H1 (cell line): ENCODE data around the gene GNA12. TPM values are rescaled to one million over a fixed set of nuclear protein-coding genes. Genes with fewer than 3 reads are reported as not detected.

Source experiments
- CTCF ChIA-PET: fragments of 300-600 bp; sonication (Branson Sonifier 250); formaldehyde crosslinking; loops from one replicate; lab custom pipeline; 2021; ENCODE audit not compliant: partially characterized antibody; lab: Charles Lee
- POLR2A ChIA-PET: fragments of 300-600 bp; sonication (Branson Sonifier 250); formaldehyde crosslinking; loops from one replicate; lab custom pipeline; 2021; ENCODE audit warnings: inconsistent platforms; ENCODE audit not compliant: partially characterized antibody; lab: Charles Lee
- DNase-seq, 2 experiments: peaks; one replicate each; pipeline versions ENCODE4 v3.0.0 to v3.0.0-alpha.2; 2010 to 2022; ENCODE audit warnings: low spot score in 2 of 2, low read depth in 1 of 2, mixed read lengths in 1 of 2
- FAIRE-seq: peaks from 2 replicates; lab custom pipeline; 2011; peaks lifted over from hg19 to GRCh38; lab: Jason Lieb, UNC
- H2AFZ ChIP-seq: 2 replicates; pipeline ENCODE4 v1.8.1; 2012; ENCODE audit warnings: low read length, inconsistent platforms
- H2AK5ac ChIP-seq: 2 replicates; pipeline ENCODE4 v1.6.1; 2013; ENCODE audit warnings: low read depth, low read length
- H2BK120ac ChIP-seq: replicated peaks from 2 replicates; pipeline ENCODE3; 2013; ENCODE audit warnings: low read depth, low read length, inconsistent platforms
- H2BK12ac ChIP-seq: 2 replicates; pipeline ENCODE4 v1.6.1; 2013; ENCODE audit warnings: low read depth, low read length
- H2BK15ac ChIP-seq: 2 replicates; pipeline ENCODE4 v1.6.1; 2013; ENCODE audit warnings: low read length
- H2BK20ac ChIP-seq: 2 replicates; pipeline ENCODE4 v1.6.1; 2013; ENCODE audit warnings: low read length
- H2BK5ac ChIP-seq: 2 replicates; pipeline ENCODE4 v1.6.1; 2013; ENCODE audit warnings: low read depth, low read length
- H3K14ac ChIP-seq: 2 replicates; pipeline ENCODE4 v1.6.1; 2013; ENCODE audit warnings: inconsistent platforms; ENCODE audit not compliant: insufficient read length
- H3K18ac ChIP-seq: 2 replicates; pipeline ENCODE4 v1.6.1; 2013; ENCODE audit warnings: low read length; ENCODE audit errors: extremely low read depth
- H3K23ac ChIP-seq: 2 replicates; pipeline ENCODE4 v1.6.1; 2013; ENCODE audit warnings: inconsistent platforms; ENCODE audit not compliant: insufficient read length
- H3K23me2 ChIP-seq: 2 replicates; pipeline ENCODE4 v1.6.1; 2013; ENCODE audit warnings: low read depth, low read length
- H3K27ac ChIP-seq: 2 replicates; pipeline ENCODE4 v1.6.1; 2011; ENCODE audit warnings: low read depth, low read length, inconsistent platforms
- H3K27me3 ChIP-seq, 4 experiments: replicated peaks in 1 of 4; 1 replicate in 1 of 4; 2 replicates in 3 of 4; pipeline versions ENCODE4 v1.6.1 to v1.8.1; 2011 to 2013; ENCODE audit warnings: low read length in 3 of 4, mild to moderate bottlenecking in 3 of 4, inconsistent platforms in 2 of 4, mixed read lengths in 2 of 4, moderate library complexity in 1 of 4; ENCODE audit not compliant: control insufficient read depth in 3 of 4, insufficient read depth in 3 of 4; ENCODE audit errors: extremely low read depth in 1 of 4
- H3K36me3 ChIP-seq, 4 experiments: 2 replicates each; pipeline versions ENCODE4 v1.6.1 to v1.8.1; 2011 to 2013; ENCODE audit warnings: mild to moderate bottlenecking in 4 of 4, low read length in 3 of 4, moderate library complexity in 2 of 4, control low read depth in 1 of 4, inconsistent platforms in 1 of 4; ENCODE audit not compliant: insufficient read depth in 4 of 4, control insufficient read depth in 2 of 4
- H3K4ac ChIP-seq: replicated peaks from 2 replicates; pipeline ENCODE3; 2013; ENCODE audit warnings: low read length, low read depth, mixed read lengths, inconsistent platforms; ENCODE audit not compliant: insufficient read length
- H3K4me1 ChIP-seq, 4 experiments: replicated peaks in 1 of 4; 1 replicate in 1 of 4; 2 replicates in 3 of 4; pipeline versions ENCODE4 v1.6.1 to v1.8.1; 2011 to 2013; ENCODE audit warnings: low read length in 3 of 4, inconsistent platforms in 2 of 4, mixed read lengths in 1 of 4; ENCODE audit not compliant: insufficient read depth in 4 of 4, control insufficient read depth in 3 of 4
- H3K4me2 ChIP-seq, 2 experiments: 2 replicates each; pipeline versions ENCODE4 v1.6.1 to v1.8.1; 2011 to 2013; ENCODE audit warnings: low read depth in 2 of 2, low read length in 2 of 2, control low read depth in 1 of 2, inconsistent platforms in 1 of 2, mild to moderate bottlenecking in 1 of 2; ENCODE audit not compliant: insufficient read depth in 1 of 2
- H3K4me3 ChIP-seq, 4 experiments: fragments of 200-600, 300-600 bp in 1 of 4; sonication (generic), shearing (Covaris generic), sonication (Bioruptor Twin) in 1 of 4; 2 replicates each; pipeline versions ENCODE4 v1.5.1 to v1.8.1; 2011 to 2016; ENCODE audit warnings: low read length in 4 of 4, low read depth in 3 of 4, control low read depth in 2 of 4, inconsistent platforms in 2 of 4, mild to moderate bottlenecking in 2 of 4, mixed read lengths in 1 of 4, moderate library complexity in 1 of 4; ENCODE audit not compliant: insufficient read depth in 2 of 4; ENCODE audit errors: extremely low read depth in 1 of 4
- H3K56ac ChIP-seq: replicated peaks from 2 replicates; pipeline ENCODE3; 2013; ENCODE audit warnings: low read depth, mild to moderate bottlenecking, mixed read lengths, low read length, inconsistent platforms; ENCODE audit not compliant: insufficient read length
- H3K79me1 ChIP-seq: 2 replicates; pipeline ENCODE4 v1.6.1; 2013; ENCODE audit warnings: low read depth, low read length, control low read depth
- H3K79me2 ChIP-seq, 2 experiments: 2 replicates each; pipeline versions ENCODE4 v1.6.1 to v1.8.1; 2012 to 2013; ENCODE audit warnings: low read length in 2 of 2, mild to moderate bottlenecking in 2 of 2, inconsistent platforms in 1 of 2; ENCODE audit not compliant: insufficient read depth in 2 of 2, control insufficient read depth in 1 of 2
- H3K9ac ChIP-seq, 4 experiments: replicated peaks in 1 of 4; 1 replicate in 1 of 4; 2 replicates in 3 of 4; pipeline versions ENCODE4 v1.6.1 to v1.8.1; 2011 to 2013; ENCODE audit warnings: low read depth in 3 of 4, low read length in 3 of 4, control low read depth in 2 of 4, mild to moderate bottlenecking in 2 of 4, moderate library complexity in 2 of 4, inconsistent platforms in 1 of 4; ENCODE audit errors: extremely low read depth in 1 of 4
- H3K9me3 ChIP-seq, 2 experiments: 2 replicates each; pipeline versions ENCODE4 v1.6.1 to v1.8.1; 2012 to 2013; ENCODE audit warnings: mild to moderate bottlenecking in 2 of 2, moderate library complexity in 2 of 2, control low read depth in 1 of 2, inconsistent platforms in 1 of 2, low read depth in 1 of 2, low read length in 1 of 2, mixed read lengths in 1 of 2; ENCODE audit not compliant: insufficient read depth in 2 of 2
- H4K20me1 ChIP-seq, 2 experiments: replicated peaks in 1 of 2; 2 replicates each; pipeline versions ENCODE3 to v1.8.1; 2011 to 2013; ENCODE audit warnings: inconsistent platforms in 2 of 2, low read length in 2 of 2, mild to moderate bottlenecking in 1 of 2; ENCODE audit not compliant: insufficient read depth in 2 of 2, control insufficient read depth in 1 of 2
- H4K5ac ChIP-seq: 2 replicates; pipeline ENCODE4 v1.6.1; 2013; ENCODE audit warnings: low read length, low read depth, mixed read lengths, inconsistent platforms; ENCODE audit not compliant: insufficient read length
- H4K8ac ChIP-seq: 2 replicates; pipeline ENCODE4 v1.8.0; 2013; ENCODE audit warnings: mild to moderate bottlenecking, moderate library complexity, low read length, inconsistent platforms; ENCODE audit not compliant: insufficient read depth; ENCODE audit errors: extremely low read depth
- H4K91ac ChIP-seq: replicated peaks from 2 replicates; pipeline ENCODE3; 2013; ENCODE audit warnings: low read length, mixed read lengths, inconsistent platforms; ENCODE audit not compliant: insufficient read length
- CREB1 ChIP-seq: IDR thresholded peaks from 2 replicates; pipeline ENCODE4 v1.6.1; 2012; ENCODE audit warnings: inconsistent platforms
- CTBP2 ChIP-seq: IDR thresholded peaks from 2 replicates; pipeline ENCODE4 v1.7.0; 2011; ENCODE audit warnings: borderline replicate concordance, mild to moderate bottlenecking, moderate library complexity, mixed read lengths, low read length; ENCODE audit not compliant: insufficient read depth, insufficient read length
- GABPA ChIP-seq: IDR thresholded peaks from 2 replicates; pipeline ENCODE4 v1.6.1; 2011; ENCODE audit warnings: mild to moderate bottlenecking, low read length, moderate library complexity, borderline replicate concordance; ENCODE audit not compliant: insufficient read depth
- KDM1A ChIP-seq: fragments of 200-600, 300-600 bp; sonication (generic); IDR thresholded peaks from 2 replicates; pipeline ENCODE4 v1.7.1; 2016; ENCODE audit warnings: mild to moderate bottlenecking, low read length, borderline replicate concordance
- POLR2AphosphoS5 ChIP-seq: IDR thresholded peaks from 2 replicates; pipeline ENCODE4 v1.6.1; 2011; ENCODE audit warnings: low read depth, low read length
- RAD21 ChIP-seq, 2 experiments: IDR thresholded peaks in 1 of 2; conservative IDR thresholded peaks in 1 of 2; 2 replicates each; pipeline ENCODE4 v1.6.1; 2011; ENCODE audit warnings: low read depth in 2 of 2, low read length in 2 of 2, improper control_type of control experiment in 1 of 2, inconsistent platforms in 1 of 2, mild to moderate bottlenecking in 1 of 2, moderate library complexity in 1 of 2
- RBBP5 ChIP-seq: IDR thresholded peaks from 2 replicates; pipeline ENCODE4 v1.7.1; 2012; ENCODE audit warnings: low read depth, mild to moderate bottlenecking, inconsistent platforms, low read length, moderate library complexity, borderline replicate concordance
- RNF2 ChIP-seq: fragments of 200-900, 300-1000 bp; sonication (generic); IDR thresholded peaks from 2 replicates; pipeline ENCODE4 v1.7.1; 2016; ENCODE audit warnings: borderline replicate concordance, low read depth, mild to moderate bottlenecking, antibody characterized with exemption, low read length; ENCODE audit not compliant: poor library complexity, severe bottlenecking; ENCODE audit errors: missing control alignments
- YY1 ChIP-seq: IDR thresholded peaks from 2 replicates; pipeline ENCODE4 v1.6.1; 2011; ENCODE audit warnings: low read depth, mild to moderate bottlenecking, low read length
- WGBS, 2 experiments: shearing (Covaris generic) in 1 of 2; methylation state at CpG; one replicate each; pipeline versions ENCODE4 v1.1.6 to v1.1.7; 2013 to 2015; ENCODE audit warnings: low lambda C conversion rate in 2 of 2, mixed read lengths in 2 of 2, inconsistent platforms in 1 of 2, low coverage in 1 of 2, missing lambda C conversion rate in 1 of 2; ENCODE audit not compliant: insufficient replicate concordance in 2 of 2, insufficient coverage in 1 of 2, insufficient read length in 1 of 2; ENCODE audit errors: extremely low coverage in 1 of 2, missing lambda C conversion rate in 1 of 2; 5-methylcytosine and 5-hydroxymethylcytosine counted together
- polyA plus RNA-seq, 7 experiments: library from polyadenylated mRNA; depleted of rRNA in 3 of 7; stranded (reverse) in 5 of 7; unstranded in 2 of 7; fragments of >200 nt in 5 of 7; fragments of 200-250 nt in 2 of 7; gene quantifications; 1 replicate in 5 of 7; 2 replicates in 1 of 7; 4 replicates in 1 of 7; pipeline versions ENCODE4 v1.2.1 to v1.2.3, GENCODE V29; 2011 to 2013; ENCODE audit warnings: missing spikeins in 2 of 7, mixed read lengths in 2 of 7
- total RNA-seq: library from RNA; stranded (reverse); fragmentation: NEBNext Ultra II Directional; extraction: Animal tissue kit (Norgen Biotek cat#: 25700); gene quantifications from 2 replicates; pipeline ENCODE4 v1.2.1, GENCODE V29; 2021

Gene GNA12
- total and polyA plus RNA-seq, 2 of the 8 experiments (the other 6 are each of a cell fraction or from before 2014, with no cell fraction given) = 96.5 to 109 TPM

GRCh38 chr7:2719007-2719406 is 125.1 kb downstream of the GNA12 start:
- H4K91ac ChIP-seq = no peak overlapping the region
- ChIA-PET CTCF (interaction anchor here (0.6 to 11.4 kb wide), 31 partner anchors 11 to 1217 kb away, joined by 3 to 125 read pairs (median 4); partner anchors contain the start of gene AMZ1), POLR2A (interaction anchor here (0.5 to 2.1 kb wide), 4 partner anchors 9 to 252 kb away, joined by 3 to 6 read pairs (median 4); no protein-coding TSS in a partner anchor)
- H3K23me2 ChIP-seq = no peaks in the 10 kb centered on the region
- H4K8ac ChIP-seq = no peak overlapping the region; the same call in 1 of the 2 replicates
- peaks cover 0 to 12% (median 10%) of the 10 kb centered on the region in 4 experiments; a peak in 5 of 8 replicates for H3K36me3 ChIP-seq
- no peak overlapping the region for H4K5ac ChIP-seq
- H3K79me1 ChIP-seq = no peaks in the 10 kb centered on the region; the same call in 1 of the 2 replicates
- no peak overlapping the region for H3K4me3 ChIP-seq
- DNase-seq (peak; percentile 29 to 88), FAIRE-seq (no peak)
- no peaks in the 10 kb centered on the region for H3K79me2 ChIP-seq
- no peak overlapping the region for H2BK20ac ChIP-seq
- H3K14ac ChIP-seq = no peak overlapping the region
- no peak overlapping the region for H3K4me2 ChIP-seq
- no peak overlapping the region for H2BK12ac ChIP-seq
- no peak overlapping the region for H3K9ac ChIP-seq
- no peak overlapping the region for H2BK120ac ChIP-seq
- no peak overlapping the region for H3K56ac ChIP-seq
- H2AK5ac ChIP-seq = no peak overlapping the region
- no peaks in the 10 kb centered on the region; a peak in 4 of 7 replicates for H3K4me1 ChIP-seq
- H3K9me3 ChIP-seq = no peaks in the 10 kb centered on the region
- H2AFZ ChIP-seq = no peak overlapping the region
- H3K27me3 ChIP-seq = no peaks in the 10 kb centered on the region
- no peak overlapping the region for H2BK15ac ChIP-seq
- H4K20me1 ChIP-seq = peaks cover 2% of the 10 kb centered on the region in 2 experiments
- H3K23ac ChIP-seq = no peak overlapping the region
- H3K18ac ChIP-seq = no peak overlapping the region
- H3K4ac ChIP-seq = no peak overlapping the region
- no peak overlapping the region for H3K27ac ChIP-seq
- H2BK5ac ChIP-seq = no peak overlapping the region
- WGBS, 2 experiments = 67% methylated on average over 12 of the region's 16 CpGs; no CpG with 5 or more reads in 1 of the 2 experiments
- peak; percentile 74 for TF ChIP-seq YY1
- TF ChIP-seq CTBP2 = no peak
- no peak for TF ChIP-seq RNF2
- TF ChIP-seq CREB1 = 0 out of 2 replicates have a peak, but pooled peaks have one; percentile 14
- no peak for TF ChIP-seq RBBP5
- TF ChIP-seq KDM1A = no peak
- TF ChIP-seq RAD21 (IDR thresholded peaks at IDR 0.05 in 1 of 2, conservative IDR thresholded peaks at IDR 0.05 in 1 of 2; ENCODE audit: low read depth in 2 of 2, low read length in 2 of 2) = peak; percentile 33 to 45; a peak in 2 of 4 replicates
- no peak for TF ChIP-seq POLR2AphosphoS5
- TF ChIP-seq GABPA = 0 out of 2 replicates have a peak, but pooled peaks have one; percentile 48
